ENCODE results near the gene GDNF.
"Not testable (repeated sequence)": the region's sequence is repeated elsewhere in the genome, so short reads cannot be mapped to it uniquely, and the experiment has no call there.

The GDNF gene

GRCh38 chr5:37839407-37840052 is at the start of gene GDNF:
Gene GDNF, minus strand, starts transcription at chr5:37840041. Its CDS starts 5,245 bp downstream, at chr5:37834796.
- DNase-seq: peak; percentile 46

- DNase-seq: no peak
These were observed 48.6 kb upstream of the GDNF start for GRCh38 chr5:37888476-37888875.

GRCh38 chr5:37886242-37886905 is 46.5 kb upstream of the GDNF start:
- DNase-seq: peak; percentile 68

GRCh38 chr5:37882636-37883035 is 42.8 kb upstream of the GDNF start:
- no peak for DNase-seq

- no peak for DNase-seq
These were observed 41.5 kb upstream of the GDNF start for GRCh38 chr5:37881359-37881758.

- DNase-seq: no peak
These were observed 37.1 kb upstream of the GDNF start for GRCh38 chr5:37876943-37877342.

- no peak for DNase-seq
These were observed 36.4 kb upstream of the GDNF start for GRCh38 chr5:37876245-37876644.

GRCh38 chr5:37875051-37875787 is 35.4 kb upstream of the GDNF start:
- DNase-seq: no peak

GRCh38 chr5:37873988-37874387 is 34.1 kb upstream of the GDNF start:
- DNase-seq: no peak

GRCh38 chr5:37871023-37871815 is 31.4 kb upstream of the GDNF start:
- DNase-seq: no peak

GRCh38 chr5:37869216-37869615 is 29.4 kb upstream of the GDNF start:
- DNase-seq: no peak

- DNase-seq: no peak
These were observed 27.8 kb upstream of the GDNF start for GRCh38 chr5:37867654-37868053.

- not testable (repeated sequence) for DNase-seq
These were observed 23.1 kb upstream of the GDNF start for GRCh38 chr5:37862907-37863306.

GRCh38 chr5:37860206-37860605 is 20.4 kb upstream of the GDNF start:
- DNase-seq: no peak

- no peak for DNase-seq
These were observed 20.0 kb upstream of the GDNF start for GRCh38 chr5:37859805-37860204.

GRCh38 chr5:37858250-37858649 is 18.4 kb upstream of the GDNF start:
- no peak for DNase-seq

- no peak for DNase-seq
These were observed 17.9 kb upstream of the GDNF start for GRCh38 chr5:37857696-37858095.

- DNase-seq: no peak
These were observed 15.6 kb upstream of the GDNF start for GRCh38 chr5:37855438-37855837.

GRCh38 chr5:37851305-37851704 is 11.5 kb upstream of the GDNF start:
- DNase-seq: no peak

- no peak for DNase-seq
These were observed 10.5 kb upstream of the GDNF start for GRCh38 chr5:37850226-37850865.

GRCh38 chr5:37849641-37850040 is 9.8 kb upstream of the GDNF start:
- no peak for DNase-seq

GRCh38 chr5:37847978-37848425 is 8.2 kb upstream of the GDNF start:
- peak; percentile 7 for DNase-seq
